ENCODE results near the gene OR4D6.
"Not testable (repeated sequence)": the region's sequence is repeated elsewhere in the genome, so short reads cannot be mapped to it uniquely, and the experiment has no call there.

The OR4D6 gene

GRCh38 chr11:59456661-59457060, at the start of gene OR4D6:
OR4D6 (plus strand) TSS chr11:59456961; CDS start chr11:59456961, 0 bp downstream.
- FAIRE-seq, result no peak

GRCh38 chr11:59413646-59414045, 43.1 kb upstream of the OR4D6 start:
- FAIRE-seq, result no peak

DNA sequence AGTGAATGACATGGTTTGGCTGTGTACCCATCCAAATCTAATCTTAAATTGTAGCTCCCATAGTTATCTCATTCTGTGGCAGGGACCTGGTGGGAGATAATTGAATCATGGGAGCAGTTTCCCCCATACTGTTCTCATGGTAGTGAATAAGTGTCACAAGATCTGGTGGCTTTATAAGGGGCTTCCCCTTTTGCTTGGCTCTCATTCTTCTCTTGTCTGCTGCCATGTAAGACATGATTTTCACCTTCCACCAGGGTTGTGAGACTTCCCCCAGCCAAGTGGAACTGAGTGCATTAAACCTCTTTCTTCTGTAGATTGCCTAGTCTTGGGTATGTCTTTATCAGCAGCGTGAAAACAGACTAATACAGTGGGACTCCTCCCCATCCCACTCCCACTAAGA, 41.6 kb upstream of the OR4D6 start:
- no peak for FAIRE-seq

GRCh38 chr11:59416613-59417012, 40.1 kb upstream of the OR4D6 start:
- no peak for FAIRE-seq

DNA sequence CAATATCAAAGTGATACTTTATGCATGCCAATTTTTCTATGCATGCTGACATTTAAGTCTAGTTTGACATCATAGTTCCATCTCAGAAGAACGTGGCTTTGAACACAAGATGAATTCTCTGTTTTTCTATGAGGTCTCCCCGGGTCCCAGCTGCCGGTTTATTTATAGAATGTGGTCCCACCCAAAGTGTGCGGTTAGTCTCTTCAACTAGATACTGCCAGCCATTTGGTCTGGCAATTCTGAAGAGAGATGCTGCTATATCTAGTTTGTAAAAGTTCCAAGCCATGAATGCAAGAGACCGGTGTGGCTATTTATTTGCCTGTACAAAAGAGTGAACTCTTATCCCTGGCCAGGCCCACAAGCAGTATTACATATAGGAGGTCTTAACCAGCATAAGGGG, 39.7 kb upstream of the OR4D6 start:
- FAIRE-seq, result no peak

DNA sequence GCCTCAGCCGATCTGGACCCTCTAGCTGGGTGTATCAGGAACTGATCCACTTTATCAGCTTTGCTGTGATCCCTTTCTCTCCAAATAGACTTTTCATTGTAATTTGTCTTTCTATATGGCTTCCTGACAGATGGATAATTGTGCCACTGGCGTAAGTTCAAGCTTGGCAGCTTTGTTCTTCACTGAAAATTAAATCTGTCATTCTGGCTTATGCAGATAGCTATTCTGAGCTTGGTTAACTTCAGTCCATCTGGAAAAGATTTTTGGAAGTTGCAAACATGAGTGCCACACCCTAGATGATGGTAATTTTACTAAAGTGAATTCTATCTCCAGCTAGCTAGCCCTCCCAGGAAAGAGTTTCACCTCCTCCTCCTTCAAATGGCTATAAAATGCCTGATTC, 38.6 kb upstream of the OR4D6 start:
- FAIRE-seq, result no peak

DNA sequence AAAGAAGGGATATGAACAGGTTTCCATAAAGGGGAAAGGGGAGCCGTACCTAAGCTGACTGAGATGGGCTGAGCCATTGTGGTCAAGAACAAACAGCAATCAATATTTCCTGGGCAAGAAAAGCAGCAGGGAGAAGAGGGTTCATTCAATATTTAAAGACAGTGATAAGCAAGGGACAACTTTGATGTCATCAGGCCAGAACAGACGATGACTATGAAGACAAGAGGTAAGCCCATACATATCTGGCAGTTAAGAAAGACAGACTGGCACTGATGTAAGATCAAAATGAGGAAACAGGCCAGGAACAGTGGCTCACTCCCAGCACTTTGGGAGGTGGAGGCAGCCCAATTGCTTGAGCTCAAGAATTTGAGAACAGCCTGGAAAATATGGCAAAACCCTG, 32.9 kb upstream of the OR4D6 start:
- no peak for FAIRE-seq

DNA sequence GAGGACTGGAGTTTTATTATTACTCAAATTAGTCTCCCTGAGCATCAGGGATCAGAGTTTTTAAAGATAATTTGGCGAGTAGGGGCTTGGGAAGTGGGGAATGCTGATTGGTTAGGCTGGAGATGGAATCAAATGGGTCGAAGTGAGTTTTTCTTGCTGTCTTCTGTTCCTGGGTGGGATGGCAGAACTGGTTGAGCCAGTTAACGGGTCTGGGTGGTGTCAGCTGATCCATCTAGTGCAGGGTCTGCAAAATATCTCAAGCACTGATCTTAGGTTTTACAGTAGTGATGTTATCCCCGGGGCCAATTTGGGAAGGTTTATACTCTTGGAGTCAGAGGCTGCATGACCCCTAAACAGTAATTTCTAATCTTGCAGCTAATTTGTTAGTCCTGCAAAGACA, 31.6 kb upstream of the OR4D6 start:
- FAIRE-seq, result no peak

- FAIRE-seq, result no peak
These were observed 30.2 kb upstream of the OR4D6 start, which contains the start of gene OR5A2 for GRCh38 chr11:59426361-59427067. OR5A2 (minus strand) TSS chr11:59426413; CDS start chr11:59422953, 3,460 bp downstream.

- FAIRE-seq, result no peak
These were observed 29.7 kb upstream of the OR4D6 start for GRCh38 chr11:59427068-59427382.

- peak; percentile 87 for FAIRE-seq
These were observed 26.7 kb upstream of the OR4D6 start for GRCh38 chr11:59429924-59430516.

DNA sequence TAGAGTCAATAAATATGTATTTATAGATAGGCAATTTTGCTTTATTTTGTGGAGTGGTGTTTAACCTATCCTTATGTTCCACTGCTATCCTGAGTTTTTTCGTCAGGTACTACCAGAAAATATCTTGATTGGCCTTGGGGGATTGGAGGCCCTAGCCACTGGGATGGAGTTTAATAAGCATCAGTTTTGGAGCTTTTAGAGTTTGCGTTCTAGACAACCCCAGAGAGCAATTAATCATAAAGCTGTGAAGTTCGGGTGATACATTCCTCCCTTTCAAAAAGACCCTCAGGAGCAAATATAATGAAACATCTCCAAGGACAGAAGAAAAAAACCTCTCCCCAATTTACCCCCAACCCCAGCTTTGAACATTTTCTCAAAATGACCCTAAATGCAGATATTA, 20.6 kb upstream of the OR4D6 start, which contains the start of gene OR5A1:
TSS of gene OR5A1 (plus strand) at position 301 of the 400 bp plus-strand sequence. CDS start 6,700 bp downstream, outside the sequence.
- FAIRE-seq, result no peak

DNA sequence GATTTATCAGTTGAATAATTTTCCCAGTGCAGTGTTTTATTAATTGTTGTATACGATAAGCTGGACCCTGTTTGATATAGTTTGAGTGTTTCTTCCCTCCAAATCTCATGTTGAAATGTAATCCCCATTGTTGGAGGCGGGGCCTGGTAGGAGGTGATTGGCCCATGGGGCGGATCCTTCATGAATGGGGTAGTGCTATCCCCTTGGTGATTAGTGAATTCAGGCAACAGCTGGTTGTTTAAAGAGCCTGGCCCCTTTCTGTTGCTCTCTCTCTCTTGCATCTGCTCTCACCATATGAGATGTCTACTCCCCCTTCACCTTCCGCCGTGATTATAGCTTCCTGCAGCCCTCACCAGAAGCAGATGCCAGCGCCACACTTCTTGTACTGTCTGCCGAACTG, 19.0 kb upstream of the OR4D6 start:
- FAIRE-seq, result no peak

- not testable (repeated sequence) for FAIRE-seq
These were observed 11.1 kb upstream of the OR4D6 start for GRCh38 chr11:59445624-59446023.

DNA sequence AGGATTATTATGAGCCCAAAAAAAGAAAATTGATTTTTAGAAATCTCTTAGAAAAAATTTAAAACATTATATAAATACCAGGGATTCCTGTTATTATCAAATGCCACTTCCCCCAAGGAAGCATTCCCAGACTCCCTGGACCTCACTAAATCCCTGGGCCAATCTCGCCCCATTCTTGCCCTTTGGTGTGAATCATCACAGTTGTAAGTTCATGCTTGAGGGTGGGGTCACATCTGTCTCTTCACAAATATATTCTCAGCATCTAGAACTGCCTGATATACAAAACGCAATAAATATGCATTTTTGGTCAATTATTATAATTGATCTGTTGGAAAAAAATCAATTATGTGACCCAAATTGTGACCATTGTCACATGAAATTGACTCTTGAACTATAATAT, 8.3 kb upstream of the OR4D6 start:
- FAIRE-seq, result no peak

- FAIRE-seq, result no peak
These were observed 3.2 kb downstream of the OR4D6 start for GRCh38 chr11:59459916-59460315.

DNA sequence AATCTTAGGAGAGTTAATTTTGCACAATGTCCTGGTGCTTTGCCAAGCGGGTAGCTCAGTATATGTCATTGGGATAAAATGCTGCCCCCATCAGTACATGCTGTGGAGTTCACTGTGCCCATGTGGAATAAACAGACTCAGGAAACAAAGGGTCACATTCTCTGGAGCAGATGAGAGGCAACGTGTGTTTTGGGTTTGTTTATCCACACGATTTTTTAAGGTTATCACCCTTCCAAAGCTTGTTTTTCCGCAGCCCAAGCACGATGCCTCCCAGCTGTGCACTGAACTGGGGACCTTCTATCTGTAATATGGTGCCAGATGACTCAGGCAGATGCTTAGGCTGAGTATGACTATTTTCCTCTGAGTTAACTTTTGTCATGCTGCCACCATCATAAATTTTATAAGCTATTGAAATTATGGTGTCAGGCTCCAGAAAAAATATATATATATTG, 6.5 kb downstream of the OR4D6 start:
- FAIRE-seq, result no peak

GRCh38 chr11:59473015-59473414, 16.3 kb downstream of the OR4D6 start, which contains the start of gene OR4D10:
OR4D10 (plus strand) TSS chr11:59473315; CDS start chr11:59477430, 4,115 bp downstream.
- no peak for FAIRE-seq

- no peak for FAIRE-seq
These were observed 18.4 kb downstream of the OR4D6 start for GRCh38 chr11:59475176-59475575.

DNA sequence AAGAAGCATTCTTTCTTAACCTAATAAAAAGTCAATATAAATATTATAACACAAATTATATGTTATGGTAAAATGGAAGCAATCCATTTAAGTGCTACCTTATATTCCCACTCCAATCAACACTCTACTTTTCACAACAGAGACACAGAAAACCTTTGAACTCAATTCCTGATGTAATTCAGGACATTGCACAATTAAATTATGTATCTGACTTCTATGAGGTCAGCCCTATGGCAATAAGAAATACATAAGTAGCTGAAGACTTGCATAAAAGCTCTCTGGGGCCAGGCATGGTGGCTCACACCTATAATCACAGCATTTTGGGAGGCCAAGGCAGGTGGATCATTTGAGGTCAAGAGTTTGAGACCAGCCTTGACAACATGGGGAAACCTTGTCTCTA, 23.1 kb downstream of the OR4D6 start:
- FAIRE-seq, result no peak

DNA sequence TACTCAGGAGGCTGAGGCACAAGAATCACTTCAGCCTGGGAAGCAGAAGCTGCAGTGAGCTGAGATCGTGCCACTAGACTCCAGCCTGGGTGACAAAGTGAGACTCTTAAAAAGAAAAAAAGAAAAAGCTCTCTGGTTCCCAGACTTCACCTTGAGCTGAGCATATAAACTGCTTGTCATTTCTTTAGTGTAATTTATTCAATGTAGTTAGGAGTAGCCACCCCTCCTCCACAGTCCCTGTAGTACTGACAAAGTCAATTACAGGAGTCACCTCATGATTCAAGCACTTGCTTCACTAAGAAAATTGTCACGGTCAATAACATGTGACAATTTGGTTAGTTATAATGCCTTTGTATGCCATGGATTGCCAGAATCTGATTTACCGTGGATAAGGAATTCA, 23.6 kb downstream of the OR4D6 start:
- no peak for FAIRE-seq

GRCh38 chr11:59501931-59502330, 45.2 kb downstream of the OR4D6 start:
- FAIRE-seq, result no peak

DNA sequence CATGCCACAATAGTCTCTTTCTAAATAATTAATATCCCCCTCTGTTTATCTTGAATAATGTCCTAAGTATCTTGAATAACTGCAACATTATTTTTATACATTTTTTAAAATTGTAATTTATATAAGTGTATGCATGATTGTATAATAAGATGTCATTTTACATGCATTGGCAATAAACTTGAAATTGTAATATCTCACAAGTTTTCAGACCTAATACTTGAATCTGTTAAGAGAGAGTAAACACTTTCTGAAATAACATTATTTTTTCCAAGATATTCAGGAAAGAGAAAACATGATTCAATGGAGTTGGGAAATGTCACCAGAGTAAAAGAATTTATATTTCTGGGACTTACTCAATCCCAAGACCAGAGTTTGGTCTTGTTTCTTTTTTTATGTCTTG, 46.5 kb downstream of the OR4D6 start, which contains the start of gene OR4D11:
TSS of gene OR4D11 (plus strand) at position 301 of the 400 bp plus-strand sequence. CDS start at position 301, 0 bp downstream.
- no peak for FAIRE-seq

Measured in G401.6 (cell line).